Mesodermal cell (in vitro differentiated cells): ENCODE measurements around the gene TRIOBP.
"Not testable (repeated sequence)": the region's sequence is repeated elsewhere in the genome, so short reads cannot be mapped to it uniquely, and the experiment has no call there.

Source experiments
- H3K27ac ChIP-seq: 2 replicates; pipeline ENCODE4 v1.7.0; 2013; ENCODE audit warnings: mild to moderate bottlenecking, low read depth, low read length, moderate library complexity; ENCODE audit not compliant: severe bottlenecking
- H3K36me3 ChIP-seq: 2 replicates; pipeline ENCODE4 v1.7.1; 2013; ENCODE audit warnings: mild to moderate bottlenecking, low read length, moderate library complexity; ENCODE audit not compliant: control insufficient read depth, insufficient read depth
- H3K4me1 ChIP-seq: one replicate; pipeline ENCODE4 v1.7.1; 2013; ENCODE audit warnings: mild to moderate bottlenecking, low read length; ENCODE audit not compliant: insufficient read depth, control insufficient read depth, poor library complexity, severe bottlenecking
- H3K4me3 ChIP-seq: 2 replicates; pipeline ENCODE4 v1.7.0; 2013; ENCODE audit warnings: low read length, control low read depth, mild to moderate bottlenecking; ENCODE audit not compliant: insufficient read depth, poor library complexity, severe bottlenecking; ENCODE audit errors: extremely low read depth
- H3K9me3 ChIP-seq: 2 replicates; pipeline ENCODE4 v1.7.1; 2013; ENCODE audit warnings: mild to moderate bottlenecking, low read length, moderate library complexity; ENCODE audit not compliant: control insufficient read depth
- WGBS, 2 experiments: methylation state at CpG; one replicate each; pipeline ENCODE4 v1.1.5; 2013; ENCODE audit warnings: missing lambda C conversion rate in 2 of 2; ENCODE audit not compliant: insufficient coverage in 2 of 2; 5-methylcytosine and 5-hydroxymethylcytosine counted together

TRIOBP gene

GRCh38 chr22:37714634-37715033 is 17.8 kb downstream of the TRIOBP start:
- 100% methylated on average over 1 of the region's 2 CpGs; no CpG with 5 or more reads in 1 of the 2 experiments for WGBS, 2 experiments
- peaks cover 55% of the 10 kb centered on the region for H3K36me3 ChIP-seq
- H3K27ac ChIP-seq = no peak overlapping the region
- no peak overlapping the region for H3K4me3 ChIP-seq
- H3K9me3 ChIP-seq = no peaks in the 10 kb centered on the region
- H3K4me1 ChIP-seq = no peaks in the 10 kb centered on the region

- H3K9me3 ChIP-seq = no peaks in the 10 kb centered on the region
- no peak overlapping the region for H3K4me3 ChIP-seq
- no peaks in the 10 kb centered on the region for H3K4me1 ChIP-seq
- H3K27ac ChIP-seq = no peak overlapping the region
- 93 to 96% methylated on average over 6 of the region's 7 CpGs for WGBS, 2 experiments
- H3K36me3 ChIP-seq = peaks cover 56% of the 10 kb centered on the region
These were observed 18.9 kb downstream of the TRIOBP start for GRCh38 chr22:37715760-37716159.

GRCh38 chr22:37716708-37717107 is 19.9 kb downstream of the TRIOBP start:
- Histone ChIP-seq H3K9me3 (no peaks in the 10 kb centered on the region), H3K27ac (no peak overlapping the region), H3K4me1 (no peaks in the 10 kb centered on the region), H3K36me3 (peaks cover 54% of the 10 kb centered on the region), H3K4me3 (no peak overlapping the region)
- WGBS, 2 experiments = 93 to 98% methylated on average over 9 of the region's 9 CpGs

- H3K27ac ChIP-seq, H3K4me3 ChIP-seq, H3K9me3 ChIP-seq, H3K4me1 ChIP-seq: not testable (repeated sequence)
- 91 to 95% methylated on average over 4 to 6 of the region's 7 CpGs for WGBS, 2 experiments
- H3K36me3 ChIP-seq = peaks cover 56% of the 10 kb centered on the region
These were observed 20.4 kb downstream of the TRIOBP start for GRCh38 chr22:37717235-37717634.

- H3K4me1 ChIP-seq, H3K4me3 ChIP-seq, H3K9me3 ChIP-seq, H3K27ac ChIP-seq: not testable (repeated sequence)
- peaks cover 59% of the 10 kb centered on the region for H3K36me3 ChIP-seq
- 95% methylated on average over 16 to 35 of the region's 38 CpGs for WGBS, 2 experiments
These were observed 21.0 kb downstream of the TRIOBP start for GRCh38 chr22:37717746-37718305.

- 96 to 98% methylated on average over 14 to 18 of the region's 25 CpGs for WGBS, 2 experiments
- H3K9me3 ChIP-seq = peaks cover 5% of the 10 kb centered on the region
- H3K4me1 ChIP-seq = no peaks in the 10 kb centered on the region
- no peak overlapping the region for H3K4me3 ChIP-seq
- no peak overlapping the region for H3K27ac ChIP-seq
- peaks cover 44% of the 10 kb centered on the region for H3K36me3 ChIP-seq
These were observed 28.8 kb downstream of the TRIOBP start for GRCh38 chr22:37725551-37726240.

- peaks cover 5% of the 10 kb centered on the region for H3K9me3 ChIP-seq
- 92 to 94% methylated on average over 17 to 18 of the region's 20 CpGs for WGBS, 2 experiments
- H3K4me1 ChIP-seq = no peaks in the 10 kb centered on the region
- no peak overlapping the region for H3K4me3 ChIP-seq
- H3K36me3 ChIP-seq = peaks cover 45% of the 10 kb centered on the region
- no peak overlapping the region for H3K27ac ChIP-seq
These were observed 29.5 kb downstream of the TRIOBP start for GRCh38 chr22:37726241-37726887.

GRCh38 chr22:37728620-37729019 is 31.8 kb downstream of the TRIOBP start:
- WGBS, 2 experiments = 92 to 100% methylated on average over 1 of the region's 1 CpG

GRCh38 chr22:37731804-37732471 is 35.1 kb downstream of the TRIOBP start:
- Histone ChIP-seq H3K4me1 (no peaks in the 10 kb centered on the region), H3K27ac (no peak overlapping the region), H3K36me3 (peaks cover 15% of the 10 kb centered on the region), H3K4me3 (no peak overlapping the region), H3K9me3 (no peaks in the 10 kb centered on the region)
- WGBS, 2 experiments = 93% methylated on average over 8 to 11 of the region's 13 CpGs

More at GRCh38 chr22:37728620-37729019, 31.8 kb downstream of the TRIOBP start:
- H3K27ac ChIP-seq = no peak overlapping the region
- no peaks in the 10 kb centered on the region for H3K4me1 ChIP-seq
- peaks cover 27% of the 10 kb centered on the region for H3K36me3 ChIP-seq
- no peak overlapping the region for H3K4me3 ChIP-seq
- peaks cover 5% of the 10 kb centered on the region for H3K9me3 ChIP-seq

- Histone ChIP-seq H3K27ac (no peak overlapping the region), H3K36me3 (peaks cover 15% of the 10 kb centered on the region), H3K9me3 (no peaks in the 10 kb centered on the region), H3K4me1 (no peaks in the 10 kb centered on the region), H3K4me3 (no peak overlapping the region)
- 85 to 88% methylated on average over 11 to 19 of the region's 19 CpGs for WGBS, 2 experiments
These were observed 36.1 kb downstream of the TRIOBP start for GRCh38 chr22:37732699-37733607.
